ACC112 (cell line): ENCODE results near the gene SQSTM1.
"Not testable (repeated sequence)": the region's sequence is repeated elsewhere in the genome, so short reads cannot be mapped to it uniquely, and the experiment has no call there.

ENCODE experiments used
- H2AFZ ChIP-seq: fragments of 200-600 bp; sonication (generic); one replicate; pipeline ENCODE4 v1.6.0; 2017; ENCODE audit warnings: antibody characterized with exemption, low read length; ENCODE audit not compliant: unreplicated experiment
- H3K27ac ChIP-seq: fragments of 200-600 bp; sonication (generic); 2 replicates; pipeline ENCODE4 v1.5.1; 2014; ENCODE audit warnings: low read depth, mild to moderate bottlenecking, antibody characterized with exemption, low read length, moderate library complexity
- H3K27me3 ChIP-seq: fragments of 200-600 bp; sonication (generic); 2 replicates; pipeline ENCODE4 v1.6.1; 2014; ENCODE audit warnings: mild to moderate bottlenecking, antibody characterized with exemption, low read length, moderate library complexity, mixed read lengths; ENCODE audit not compliant: insufficient read depth
- H3K36me3 ChIP-seq: fragments of 200-600 bp; sonication (generic); 2 replicates; pipeline ENCODE4 v1.6.1; 2016; ENCODE audit warnings: mild to moderate bottlenecking, antibody characterized with exemption, low read length, moderate library complexity, mixed read lengths; ENCODE audit not compliant: insufficient read depth
- H3K4me1 ChIP-seq: fragments of 200-600 bp; sonication (generic); one replicate; pipeline ENCODE4 v1.6.1; 2016; ENCODE audit warnings: low read length, mixed read lengths; ENCODE audit not compliant: insufficient read depth, unreplicated experiment, control insufficient read depth
- H3K4me3 ChIP-seq: fragments of 200-600 bp; sonication (generic); 2 replicates; pipeline ENCODE4 v1.5.1; 2014; ENCODE audit warnings: mild to moderate bottlenecking, low read depth, low read length
- H3K79me2 ChIP-seq: fragments of 200-600 bp; sonication (generic); one replicate; pipeline ENCODE4 v1.6.0; 2016; ENCODE audit warnings: low read length; ENCODE audit not compliant: control insufficient read depth, unreplicated experiment, insufficient read depth

The SQSTM1 gene

GRCh38 chr5:179828756-179829421 is 8.2 kb downstream of the SQSTM1 start:
- Histone ChIP-seq H3K79me2 (peaks cover 34% of the 10 kb centered on the region), H2AFZ (no peak overlapping the region), H3K27ac (peak overlapping the region; percentile 43), H3K4me1 (peaks cover 31% of the 10 kb centered on the region), H3K4me3 (no peak overlapping the region), H3K27me3 (no peaks in the 10 kb centered on the region), H3K36me3 (peaks cover 77% of the 10 kb centered on the region)

- Histone ChIP-seq H3K27me3 (no peaks in the 10 kb centered on the region), H3K4me1 (peaks cover 21% of the 10 kb centered on the region), H3K36me3 (peaks cover 68% of the 10 kb centered on the region), H3K4me3 (no peak overlapping the region), H3K27ac (peak overlapping the region; percentile 43; the same call in 1 of the 2 replicates), H3K79me2 (peaks cover 24% of the 10 kb centered on the region), H2AFZ (no peak overlapping the region)
Measured at GRCh38 chr5:179829732-179830435, 9.2 kb downstream of the SQSTM1 start.

- H3K4me3 ChIP-seq, result no peak overlapping the region
Measured at GRCh38 chr5:179830818-179831468, 10.2 kb downstream of the SQSTM1 start.

DNA sequence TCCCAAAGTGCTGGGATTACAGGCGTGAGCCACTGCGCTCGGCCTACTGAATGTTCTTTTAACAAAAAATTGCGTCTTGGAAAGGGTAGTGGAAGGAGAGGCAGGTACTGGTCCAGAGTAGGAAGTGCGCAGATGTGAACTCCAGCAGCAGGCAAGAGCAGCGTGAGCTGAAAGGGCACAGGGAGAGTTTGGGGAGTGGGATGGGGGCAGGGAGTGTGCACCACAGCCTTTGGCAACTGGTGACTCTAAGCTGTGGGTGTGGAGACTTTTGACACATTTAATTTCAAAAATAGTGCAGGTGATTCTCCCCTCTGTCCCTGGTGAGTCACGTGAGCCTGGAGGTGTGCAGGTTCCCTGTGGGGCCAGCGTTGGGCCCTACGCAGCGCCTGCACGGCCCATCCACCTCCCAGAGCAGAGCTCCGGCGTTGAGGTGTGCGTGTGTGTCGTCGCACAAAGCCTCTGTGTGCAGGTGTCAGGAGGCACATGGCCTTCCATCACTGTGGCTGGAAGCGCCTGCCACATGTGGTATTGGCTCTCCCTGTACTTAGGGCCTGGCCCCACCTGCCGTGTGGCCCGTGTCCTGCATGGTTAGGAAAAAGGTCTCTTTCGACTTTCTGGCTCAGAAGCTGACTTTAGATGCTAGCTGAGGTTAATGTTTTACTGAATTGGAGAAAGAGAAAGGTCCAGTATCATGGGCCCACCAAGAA is 11.5 kb downstream of the SQSTM1 start:
- Histone ChIP-seq H3K4me3 (no peak overlapping the region), H3K36me3 (peaks cover 68% of the 10 kb centered on the region), H3K79me2 (peaks cover 14% of the 10 kb centered on the region), H2AFZ (no peak overlapping the region), H3K27me3 (no peaks in the 10 kb centered on the region), H3K27ac (no peak overlapping the region), H3K4me1 (peaks cover 9% of the 10 kb centered on the region)

More at GRCh38 chr5:179830818-179831468, 10.2 kb downstream of the SQSTM1 start:
- Histone ChIP-seq H2AFZ (no peak overlapping the region), H3K27ac (peak overlapping the region; percentile 10; the same call in 1 of the 2 replicates), H3K4me1 (peaks cover 12% of the 10 kb centered on the region), H3K79me2 (peaks cover 14% of the 10 kb centered on the region), H3K36me3 (peaks cover 61% of the 10 kb centered on the region), H3K27me3 (no peaks in the 10 kb centered on the region)

DNA sequence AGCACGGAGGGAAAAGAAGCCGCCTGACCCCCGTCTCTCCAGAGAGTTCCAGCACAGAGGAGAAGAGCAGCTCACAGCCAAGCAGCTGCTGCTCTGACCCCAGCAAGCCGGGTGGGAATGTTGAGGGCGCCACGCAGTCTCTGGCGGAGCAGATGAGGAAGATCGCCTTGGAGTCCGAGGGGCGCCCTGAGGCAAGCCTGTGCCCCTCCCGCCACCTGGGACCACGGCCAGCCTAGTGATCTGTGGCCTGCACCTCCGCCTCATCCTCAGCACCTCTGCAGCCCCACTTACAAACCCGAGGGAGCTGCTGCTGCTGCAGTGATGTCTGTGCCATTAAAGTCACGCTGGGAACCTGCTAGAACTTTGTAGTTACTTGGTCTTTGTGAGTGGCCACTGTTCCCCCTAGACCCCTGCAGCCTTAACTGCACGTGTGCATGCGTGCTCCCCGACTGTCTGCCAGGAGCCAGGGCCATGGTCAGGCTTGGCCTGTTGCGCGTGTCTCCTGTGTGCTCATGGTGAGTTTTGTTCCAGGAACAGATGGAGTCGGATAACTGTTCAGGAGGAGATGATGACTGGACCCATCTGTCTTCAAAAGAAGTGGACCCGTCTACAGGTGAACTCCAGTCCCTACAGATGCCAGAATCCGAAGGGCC is 12.5 kb downstream of the SQSTM1 start:
- peaks cover 68% of the 10 kb centered on the region for H3K36me3 ChIP-seq
- peaks cover 10% of the 10 kb centered on the region for H3K79me2 ChIP-seq
- H3K4me1 ChIP-seq, result peaks cover 6% of the 10 kb centered on the region
- H3K27me3 ChIP-seq, result no peaks in the 10 kb centered on the region
- no peak overlapping the region for H3K4me3 ChIP-seq
- H3K27ac ChIP-seq, result no peak overlapping the region
- H2AFZ ChIP-seq, result no peak overlapping the region

DNA sequence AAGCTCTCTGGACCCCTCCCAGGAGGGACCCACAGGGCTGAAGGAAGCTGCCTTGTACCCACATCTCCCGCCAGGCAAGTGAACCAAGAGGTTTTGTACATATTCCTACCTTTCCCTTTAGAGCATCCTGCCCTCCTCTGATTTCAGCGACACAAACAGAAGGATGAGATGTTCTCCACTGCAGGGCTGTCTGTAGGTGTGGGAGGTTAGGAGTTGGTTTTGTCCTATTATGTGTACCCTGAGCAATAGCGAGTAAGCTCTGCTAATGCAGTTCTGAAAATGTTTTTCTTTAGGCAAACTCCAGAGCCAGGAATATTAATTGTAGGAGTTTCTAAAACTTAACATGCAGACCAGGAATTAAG is 13.0 kb downstream of the SQSTM1 start:
- Histone ChIP-seq H2AFZ (no peak overlapping the region), H3K4me1 (peaks cover 5% of the 10 kb centered on the region), H3K4me3 (no peak overlapping the region), H3K36me3 (peaks cover 64% of the 10 kb centered on the region), H3K27ac (no peak overlapping the region), H3K79me2 (peaks cover 9% of the 10 kb centered on the region), H3K27me3 (no peaks in the 10 kb centered on the region)

DNA sequence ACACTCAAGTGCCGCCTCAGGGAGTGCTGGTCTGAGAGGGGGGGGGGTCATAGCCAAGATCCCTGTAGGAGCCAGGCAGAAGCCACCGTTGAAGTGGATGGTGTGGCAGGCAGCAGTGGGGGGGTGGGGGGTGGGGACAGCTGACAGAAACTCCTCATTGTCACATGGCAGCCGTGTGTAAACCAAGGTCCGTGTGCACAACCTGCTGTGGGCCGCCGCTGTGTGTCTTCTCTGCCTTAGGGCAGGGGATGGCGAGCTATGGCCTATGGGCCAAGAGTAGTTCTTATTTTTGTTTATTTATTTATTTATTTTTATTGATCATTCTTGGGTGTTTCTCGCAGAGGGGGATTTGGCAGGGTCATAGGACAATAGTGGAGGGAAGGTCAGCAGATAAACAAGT is 13.4 kb downstream of the SQSTM1 start:
- Histone ChIP-seq H2AFZ (no peak overlapping the region), H3K4me1 (peaks cover 3% of the 10 kb centered on the region), H3K36me3 (peaks cover 60% of the 10 kb centered on the region), H3K27ac (no peak overlapping the region), H3K79me2 (peaks cover 7% of the 10 kb centered on the region), H3K4me3 (no peak overlapping the region), H3K27me3 (no peaks in the 10 kb centered on the region)

DNA sequence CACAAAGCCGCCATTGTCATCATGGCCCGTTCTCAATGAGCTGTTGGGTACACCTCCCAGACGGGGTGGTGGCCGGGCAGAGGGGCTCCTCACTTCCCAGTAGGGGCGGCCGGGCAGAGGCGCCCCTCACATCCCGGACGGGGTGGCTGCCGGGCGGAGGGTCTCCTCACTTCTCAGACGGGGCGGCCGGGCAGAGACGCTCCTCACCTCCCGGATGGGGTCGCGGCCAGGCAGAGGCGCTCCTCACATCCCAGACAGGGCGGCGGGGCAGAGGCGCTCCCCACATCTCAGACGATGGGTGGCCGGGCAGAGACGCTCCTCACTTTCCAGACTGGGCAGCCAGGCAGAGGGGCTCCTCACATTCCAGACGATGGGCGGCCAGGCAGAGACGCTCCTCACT is 14.2 kb downstream of the SQSTM1 start:
- not testable (repeated sequence) for H3K27ac ChIP-seq, H3K4me3 ChIP-seq, H3K27me3 ChIP-seq, H2AFZ ChIP-seq, H3K79me2 ChIP-seq, H3K4me1 ChIP-seq
- H3K36me3 ChIP-seq, result peaks cover 52% of the 10 kb centered on the region

- Histone ChIP-seq H3K4me1 (peaks cover 3% of the 10 kb centered on the region), H3K27ac (peak overlapping the region; percentile 34), H3K36me3 (peaks cover 38% of the 10 kb centered on the region), H3K79me2 (no peaks in the 10 kb centered on the region), H3K27me3 (no peaks in the 10 kb centered on the region), H2AFZ (no peak overlapping the region), H3K4me3 (no peak overlapping the region)
Measured at GRCh38 chr5:179836225-179837019, 15.7 kb downstream of the SQSTM1 start.
